WTC11 (cell line): ENCODE data around the gene MYL5. TPM values are rescaled to one million over a fixed set of nuclear protein-coding genes. Genes with fewer than 3 reads are reported as not detected.

ENCODE experiments used
- ATAC-seq: fragments of 200-7000 bp; cut with Tn5 transposase; 2 replicates; pipeline ENCODE4 v1.10.0; 2021; ENCODE audit warnings: mild to moderate bottlenecking, moderate library complexity
- CTCF ChIA-PET: fragments of 300-600 bp; sonication (Branson Sonifier 250); formaldehyde crosslinking; loops from one replicate; lab custom pipeline; 2021; ENCODE audit warnings: antibody characterized with exemption; lab: Charles Lee
- POLR2A ChIA-PET: fragments of 350-600 bp; sonication (Branson Sonifier 250); formaldehyde crosslinking; loops from one replicate; lab custom pipeline; 2021; ENCODE audit warnings: antibody characterized with exemption; lab: Charles Lee
- DNase-seq: peaks from one replicate; pipeline ENCODE4 v3.0.0; 2021; ENCODE audit warnings: low spot score
- H3K27ac Mint-ChIP-seq: 2 replicates; pipeline ENCODE4 v1.8.0; 2021; ENCODE audit warnings: mixed read lengths
- H3K27me3 Mint-ChIP-seq: 2 replicates; pipeline ENCODE4 v1.8.0; 2021; ENCODE audit warnings: low read depth, mild to moderate bottlenecking, moderate library complexity, mixed read lengths
- H3K36me3 Mint-ChIP-seq: 2 replicates; pipeline ENCODE4 v1.8.0; 2021; ENCODE audit warnings: mixed read lengths
- H3K4me1 Mint-ChIP-seq: 2 replicates; pipeline ENCODE4 v1.8.0; 2022; ENCODE audit warnings: mixed read lengths
- H3K4me3 Mint-ChIP-seq: 2 replicates; pipeline ENCODE4 v1.8.0; 2021; ENCODE audit warnings: mild to moderate bottlenecking, moderate library complexity, mixed read lengths
- H3K9me3 Mint-ChIP-seq: 2 replicates; pipeline ENCODE4 v1.8.0; 2021; ENCODE audit warnings: mixed read lengths
- ATF1 ChIP-seq: sonication (generic); formaldehyde crosslinking; IDR thresholded peaks from 2 replicates; pipeline ENCODE4 v1.8.1; 2023; ENCODE audit warnings: mild to moderate bottlenecking, moderate library complexity, missing genetic modification reagents
- CREB1 ChIP-seq: sonication (generic); formaldehyde crosslinking; IDR thresholded peaks from 2 replicates; pipeline ENCODE4 v1.8.0; 2023; ENCODE audit warnings: mild to moderate bottlenecking, missing genetic modification reagents
- ESRRA ChIP-seq: sonication (generic); formaldehyde crosslinking; IDR thresholded peaks from 2 replicates; pipeline ENCODE4 v1.8.1; 2022; ENCODE audit warnings: mild to moderate bottlenecking, missing genetic modification reagents, borderline replicate concordance
- FOXP1 ChIP-seq: sonication (generic); formaldehyde crosslinking; IDR thresholded peaks from 2 replicates; pipeline ENCODE4 v1.8.0; 2022; ENCODE audit warnings: missing genetic modification reagents, mild to moderate bottlenecking, moderate library complexity, borderline replicate concordance
- SMAD3 ChIP-seq: sonication (generic); formaldehyde crosslinking; IDR thresholded peaks from 2 replicates; pipeline ENCODE4 v1.8.0; 2022; ENCODE audit warnings: missing genetic modification reagents, mild to moderate bottlenecking, borderline replicate concordance
- ZNF232 ChIP-seq: sonication (generic); formaldehyde crosslinking; IDR thresholded peaks from 2 replicates; pipeline ENCODE4 v1.8.0; 2022; ENCODE audit warnings: mild to moderate bottlenecking, missing genetic modification reagents
- ZNF671 ChIP-seq: fragments of 250-450 bp; sonication (Bioruptor Pico); IDR thresholded peaks from 2 replicates; pipeline ENCODE4 v1.8.0; 2021; ENCODE audit warnings: mild to moderate bottlenecking
- total RNA-seq: library from RNA; stranded (reverse); gene quantifications from 3 replicates; pipeline ENCODE4 v1.2.3, GENCODE V29; 2021
- TF ChIP-seq, protein P1 (sequence below): sonication (generic); formaldehyde crosslinking; IDR thresholded peaks from 2 replicates; pipeline ENCODE4 v1.8.1; 2022; ENCODE audit warnings: low read depth, missing genetic modification reagents, borderline replicate concordance
- TF ChIP-seq, protein P2 (sequence below): sonication (generic); formaldehyde crosslinking; IDR thresholded peaks from 2 replicates; pipeline ENCODE4 v1.8.1; 2022; ENCODE audit warnings: mild to moderate bottlenecking, missing genetic modification reagents, moderate library complexity, borderline replicate concordance
- TF ChIP-seq, protein P3 (sequence below): fragments of 250-450 bp; sonication (Bioruptor Pico); IDR thresholded peaks from 2 replicates; pipeline ENCODE4 v2.1.2; 2022; ENCODE audit warnings: mild to moderate bottlenecking, moderate library complexity
- TF ChIP-seq, protein P4 (sequence below): sonication (generic); formaldehyde crosslinking; IDR thresholded peaks from 2 replicates; pipeline ENCODE4 v1.8.1; 2023; ENCODE audit warnings: mild to moderate bottlenecking, missing genetic modification reagents, moderate library complexity
- TF ChIP-seq, protein P5 (sequence below): sonication (generic); formaldehyde crosslinking; IDR thresholded peaks from 2 replicates; pipeline ENCODE4 v1.8.0; 2023; ENCODE audit warnings: missing genetic modification reagents, mild to moderate bottlenecking, borderline replicate concordance
- TF ChIP-seq, protein P6 (sequence below): sonication (generic); formaldehyde crosslinking; IDR thresholded peaks from 2 replicates; pipeline ENCODE4 v1.8.0; 2023; ENCODE audit warnings: mild to moderate bottlenecking, missing genetic modification reagents
- TF ChIP-seq, protein P7 (sequence below): sonication (generic); formaldehyde crosslinking; IDR thresholded peaks from 2 replicates; pipeline ENCODE4 v1.8.1; 2022; ENCODE audit warnings: mild to moderate bottlenecking, moderate library complexity, missing genetic modification reagents
- TF ChIP-seq, protein P8 (sequence below): sonication (generic); formaldehyde crosslinking; IDR thresholded peaks from 2 replicates; pipeline ENCODE4 v1.8.0; 2022; ENCODE audit warnings: mild to moderate bottlenecking, missing genetic modification reagents

The MYL5 gene
- total RNA-seq, 1 experiment from 2014 or later = 22.2 TPM

DNA sequence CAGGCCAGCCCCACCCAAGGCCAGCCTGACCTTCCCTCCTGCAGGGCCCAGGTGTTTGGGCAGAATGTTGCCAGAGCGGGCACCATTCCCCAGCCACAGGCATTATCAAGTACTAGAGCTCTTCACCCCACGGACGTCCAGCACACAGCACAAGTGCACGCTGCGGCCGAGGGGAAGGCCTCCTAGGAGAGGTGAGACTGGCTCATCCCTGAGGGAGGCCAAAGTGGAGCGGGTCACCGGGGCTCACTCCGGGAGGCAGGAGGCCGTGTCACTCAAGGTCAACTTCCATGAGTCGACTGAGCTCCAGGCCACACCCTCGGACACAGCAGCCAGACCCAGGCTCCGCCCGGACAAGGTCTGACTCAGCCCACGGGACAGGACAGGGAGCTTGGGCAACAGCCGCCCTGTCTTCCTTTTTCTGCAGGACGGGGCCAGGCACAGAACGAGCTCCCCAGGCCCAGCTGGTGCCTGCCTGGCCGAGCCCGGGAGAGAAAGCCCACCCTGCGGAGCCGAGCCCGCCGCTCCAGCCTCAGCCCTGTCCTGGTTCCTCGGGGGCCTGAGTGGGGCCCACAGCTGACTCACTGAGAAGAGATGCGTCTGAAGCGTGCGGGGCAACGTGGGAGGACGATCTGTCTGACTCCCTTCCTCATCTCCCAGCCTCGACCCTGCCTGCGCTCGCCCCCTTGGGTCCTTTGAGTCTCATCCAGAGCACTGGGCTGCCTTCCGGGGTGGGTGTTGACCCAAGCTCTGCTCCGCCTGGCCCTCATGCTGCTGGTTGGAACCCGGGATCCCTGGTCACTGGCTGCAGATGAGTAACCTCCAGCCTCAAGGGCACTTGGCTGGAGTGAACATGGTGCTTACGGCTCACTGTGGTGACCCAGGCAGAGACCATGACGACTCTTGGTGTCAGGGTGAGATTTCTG, 13.0 kb downstream of the MYL5 start:
- Mint-ChIP-seq H3K36me3 (no peaks in the 10 kb centered on the region), H3K4me3 (no peak overlapping the region), H3K27me3 (peaks cover 5% of the 10 kb centered on the region), H3K4me1 (peaks cover 15% of the 10 kb centered on the region), H3K9me3 (no peaks in the 10 kb centered on the region), H3K27ac (peak overlapping the region; percentile 63; the same call in 1 of the 2 replicates)
- POLR2A ChIA-PET = no interaction called here
- TF ChIP-seq, protein P1, sequence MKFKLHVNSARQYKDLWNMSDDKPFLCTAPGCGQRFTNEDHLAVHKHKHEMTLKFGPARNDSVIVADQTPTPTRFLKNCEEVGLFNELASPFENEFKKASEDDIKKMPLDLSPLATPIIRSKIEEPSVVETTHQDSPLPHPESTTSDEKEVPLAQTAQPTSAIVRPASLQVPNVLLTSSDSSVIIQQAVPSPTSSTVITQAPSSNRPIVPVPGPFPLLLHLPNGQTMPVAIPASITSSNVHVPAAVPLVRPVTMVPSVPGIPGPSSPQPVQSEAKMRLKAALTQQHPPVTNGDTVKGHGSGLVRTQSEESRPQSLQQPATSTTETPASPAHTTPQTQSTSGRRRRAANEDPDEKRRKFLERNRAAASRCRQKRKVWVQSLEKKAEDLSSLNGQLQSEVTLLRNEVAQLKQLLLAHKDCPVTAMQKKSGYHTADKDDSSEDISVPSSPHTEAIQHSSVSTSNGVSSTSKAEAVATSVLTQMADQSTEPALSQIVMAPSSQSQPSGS (CRISPR knock-in tag) = no peak
- TF ChIP-seq ZNF671 (CRISPR knock-in tag) (no peak), ESRRA (CRISPR knock-in tag) (no peak), ATF1 (CRISPR knock-in tag) (no peak)
- TF ChIP-seq, protein P2, sequence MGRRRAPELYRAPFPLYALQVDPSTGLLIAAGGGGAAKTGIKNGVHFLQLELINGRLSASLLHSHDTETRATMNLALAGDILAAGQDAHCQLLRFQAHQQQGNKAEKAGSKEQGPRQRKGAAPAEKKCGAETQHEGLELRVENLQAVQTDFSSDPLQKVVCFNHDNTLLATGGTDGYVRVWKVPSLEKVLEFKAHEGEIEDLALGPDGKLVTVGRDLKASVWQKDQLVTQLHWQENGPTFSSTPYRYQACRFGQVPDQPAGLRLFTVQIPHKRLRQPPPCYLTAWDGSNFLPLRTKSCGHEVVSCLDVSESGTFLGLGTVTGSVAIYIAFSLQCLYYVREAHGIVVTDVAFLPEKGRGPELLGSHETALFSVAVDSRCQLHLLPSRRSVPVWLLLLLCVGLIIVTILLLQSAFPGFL (CRISPR knock-in tag) = no peak
- TF ChIP-seq, protein P3, sequence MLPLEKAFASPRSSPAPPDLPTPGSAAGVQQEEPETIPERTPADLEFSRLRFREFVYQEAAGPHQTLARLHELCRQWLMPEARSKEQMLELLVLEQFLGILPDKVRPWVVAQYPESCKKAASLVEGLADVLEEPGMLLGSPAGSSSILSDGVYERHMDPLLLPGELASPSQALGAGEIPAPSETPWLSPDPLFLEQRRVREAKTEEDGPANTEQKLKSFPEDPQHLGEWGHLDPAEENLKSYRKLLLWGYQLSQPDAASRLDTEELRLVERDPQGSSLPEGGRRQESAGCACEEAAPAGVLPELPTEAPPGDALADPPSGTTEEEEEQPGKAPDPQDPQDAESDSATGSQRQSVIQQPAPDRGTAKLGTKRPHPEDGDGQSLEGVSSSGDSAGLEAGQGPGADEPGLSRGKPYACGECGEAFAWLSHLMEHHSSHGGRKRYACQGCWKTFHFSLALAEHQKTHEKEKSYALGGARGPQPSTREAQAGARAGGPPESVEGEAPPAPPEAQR (CRISPR knock-in tag) = no peak
- CTCF ChIA-PET = interaction anchor here (0.8 to 1.9 kb wide), 5 partner anchors 13 to 126 kb away, joined by 3 to 6 read pairs (median 4); no protein-coding TSS in a partner anchor
- ATAC-seq (no peak; the same call in 1 of the 2 replicates), DNase-seq (no peak)

DNA sequence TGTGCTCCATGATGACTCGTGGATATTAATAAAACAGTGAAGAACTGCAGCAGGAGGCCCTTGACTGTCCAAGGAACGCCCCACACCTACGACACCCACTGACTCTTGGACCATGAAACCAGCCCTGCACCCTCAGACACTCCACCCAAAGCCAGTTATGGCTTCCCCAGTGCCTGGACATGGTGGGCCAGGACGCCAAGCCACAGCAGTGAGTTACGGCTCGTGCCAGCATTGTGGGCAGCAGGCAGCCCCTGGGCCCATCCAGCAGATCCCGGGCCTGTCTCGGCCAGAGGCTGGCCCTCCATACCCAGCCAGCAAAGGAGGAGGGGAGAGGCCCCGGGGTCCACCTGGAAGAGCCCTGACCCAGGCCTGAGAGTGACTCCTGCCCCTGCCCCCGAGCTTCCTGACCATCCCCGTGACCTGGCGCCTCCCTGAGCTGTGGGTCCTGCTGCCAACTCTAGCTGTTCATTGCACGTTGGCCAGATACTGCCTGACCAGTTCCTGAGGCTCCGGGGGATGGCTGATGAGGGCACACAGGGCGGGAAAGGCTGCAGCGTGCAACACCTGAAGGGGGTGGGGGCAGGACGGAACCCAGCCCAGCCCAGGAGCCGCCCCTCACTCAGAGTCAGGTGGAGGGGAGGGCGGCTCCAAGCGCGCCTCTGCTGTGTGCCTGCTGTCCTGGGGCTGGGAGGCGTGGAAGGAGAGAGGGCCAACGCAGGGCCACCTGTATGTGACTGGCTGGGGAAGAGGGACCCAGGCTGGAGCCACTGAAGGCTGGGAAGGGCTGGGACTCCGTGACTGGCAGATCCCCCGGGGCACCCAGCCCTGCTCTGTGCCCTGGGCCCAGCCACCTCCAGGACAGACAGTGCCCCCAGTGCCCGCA, 13.9 kb downstream of the MYL5 start:
- Mint-ChIP-seq H3K4me3 (peak overlapping the region; percentile 47), H3K9me3 (no peaks in the 10 kb centered on the region), H3K27me3 (peaks cover 5% of the 10 kb centered on the region), H3K27ac (no peak overlapping the region), H3K4me1 (peaks cover 24% of the 10 kb centered on the region), H3K36me3 (no peaks in the 10 kb centered on the region)
- DNase-seq = peak; percentile 71
- ChIA-PET POLR2A (no interaction called here), CTCF (interaction anchor here (1.9 kb wide), 1 partner anchor 12 kb away, joined by 6 read pairs; no protein-coding TSS in a partner anchor)
- peak; percentile 62 for ATAC-seq
- TF ChIP-seq ZNF232 (peak; percentile 62; the same call in 1 of the 2 replicates), FOXP1 (CRISPR knock-in tag) (0 out of 2 replicates have a peak, but pooled peaks have one; percentile 39), CREB1 (CRISPR knock-in tag) (peak; percentile 60; the same call in 1 of the 2 replicates), SMAD3 (peak; percentile 50; the same call in 1 of the 2 replicates)
- TF ChIP-seq, protein P4, sequence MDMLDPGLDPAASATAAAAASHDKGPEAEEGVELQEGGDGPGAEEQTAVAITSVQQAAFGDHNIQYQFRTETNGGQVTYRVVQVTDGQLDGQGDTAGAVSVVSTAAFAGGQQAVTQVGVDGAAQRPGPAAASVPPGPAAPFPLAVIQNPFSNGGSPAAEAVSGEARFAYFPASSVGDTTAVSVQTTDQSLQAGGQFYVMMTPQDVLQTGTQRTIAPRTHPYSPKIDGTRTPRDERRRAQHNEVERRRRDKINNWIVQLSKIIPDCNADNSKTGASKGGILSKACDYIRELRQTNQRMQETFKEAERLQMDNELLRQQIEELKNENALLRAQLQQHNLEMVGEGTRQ (CRISPR knock-in tag) = peak; percentile 45; the same call in 1 of the 2 replicates
- TF ChIP-seq, protein P5, sequence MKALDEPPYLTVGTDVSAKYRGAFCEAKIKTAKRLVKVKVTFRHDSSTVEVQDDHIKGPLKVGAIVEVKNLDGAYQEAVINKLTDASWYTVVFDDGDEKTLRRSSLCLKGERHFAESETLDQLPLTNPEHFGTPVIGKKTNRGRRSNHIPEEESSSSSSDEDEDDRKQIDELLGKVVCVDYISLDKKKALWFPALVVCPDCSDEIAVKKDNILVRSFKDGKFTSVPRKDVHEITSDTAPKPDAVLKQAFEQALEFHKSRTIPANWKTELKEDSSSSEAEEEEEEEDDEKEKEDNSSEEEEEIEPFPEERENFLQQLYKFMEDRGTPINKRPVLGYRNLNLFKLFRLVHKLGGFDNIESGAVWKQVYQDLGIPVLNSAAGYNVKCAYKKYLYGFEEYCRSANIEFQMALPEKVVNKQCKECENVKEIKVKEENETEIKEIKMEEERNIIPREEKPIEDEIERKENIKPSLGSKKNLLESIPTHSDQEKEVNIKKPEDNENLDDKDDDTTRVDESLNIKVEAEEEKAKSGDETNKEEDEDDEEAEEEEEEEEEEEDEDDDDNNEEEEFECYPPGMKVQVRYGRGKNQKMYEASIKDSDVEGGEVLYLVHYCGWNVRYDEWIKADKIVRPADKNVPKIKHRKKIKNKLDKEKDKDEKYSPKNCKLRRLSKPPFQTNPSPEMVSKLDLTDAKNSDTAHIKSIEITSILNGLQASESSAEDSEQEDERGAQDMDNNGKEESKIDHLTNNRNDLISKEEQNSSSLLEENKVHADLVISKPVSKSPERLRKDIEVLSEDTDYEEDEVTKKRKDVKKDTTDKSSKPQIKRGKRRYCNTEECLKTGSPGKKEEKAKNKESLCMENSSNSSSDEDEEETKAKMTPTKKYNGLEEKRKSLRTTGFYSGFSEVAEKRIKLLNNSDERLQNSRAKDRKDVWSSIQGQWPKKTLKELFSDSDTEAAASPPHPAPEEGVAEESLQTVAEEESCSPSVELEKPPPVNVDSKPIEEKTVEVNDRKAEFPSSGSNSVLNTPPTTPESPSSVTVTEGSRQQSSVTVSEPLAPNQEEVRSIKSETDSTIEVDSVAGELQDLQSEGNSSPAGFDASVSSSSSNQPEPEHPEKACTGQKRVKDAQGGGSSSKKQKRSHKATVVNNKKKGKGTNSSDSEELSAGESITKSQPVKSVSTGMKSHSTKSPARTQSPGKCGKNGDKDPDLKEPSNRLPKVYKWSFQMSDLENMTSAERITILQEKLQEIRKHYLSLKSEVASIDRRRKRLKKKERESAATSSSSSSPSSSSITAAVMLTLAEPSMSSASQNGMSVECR (CRISPR knock-in tag) = peak; percentile 73; the same call in 1 of the 2 replicates
- TF ChIP-seq, protein P6, sequence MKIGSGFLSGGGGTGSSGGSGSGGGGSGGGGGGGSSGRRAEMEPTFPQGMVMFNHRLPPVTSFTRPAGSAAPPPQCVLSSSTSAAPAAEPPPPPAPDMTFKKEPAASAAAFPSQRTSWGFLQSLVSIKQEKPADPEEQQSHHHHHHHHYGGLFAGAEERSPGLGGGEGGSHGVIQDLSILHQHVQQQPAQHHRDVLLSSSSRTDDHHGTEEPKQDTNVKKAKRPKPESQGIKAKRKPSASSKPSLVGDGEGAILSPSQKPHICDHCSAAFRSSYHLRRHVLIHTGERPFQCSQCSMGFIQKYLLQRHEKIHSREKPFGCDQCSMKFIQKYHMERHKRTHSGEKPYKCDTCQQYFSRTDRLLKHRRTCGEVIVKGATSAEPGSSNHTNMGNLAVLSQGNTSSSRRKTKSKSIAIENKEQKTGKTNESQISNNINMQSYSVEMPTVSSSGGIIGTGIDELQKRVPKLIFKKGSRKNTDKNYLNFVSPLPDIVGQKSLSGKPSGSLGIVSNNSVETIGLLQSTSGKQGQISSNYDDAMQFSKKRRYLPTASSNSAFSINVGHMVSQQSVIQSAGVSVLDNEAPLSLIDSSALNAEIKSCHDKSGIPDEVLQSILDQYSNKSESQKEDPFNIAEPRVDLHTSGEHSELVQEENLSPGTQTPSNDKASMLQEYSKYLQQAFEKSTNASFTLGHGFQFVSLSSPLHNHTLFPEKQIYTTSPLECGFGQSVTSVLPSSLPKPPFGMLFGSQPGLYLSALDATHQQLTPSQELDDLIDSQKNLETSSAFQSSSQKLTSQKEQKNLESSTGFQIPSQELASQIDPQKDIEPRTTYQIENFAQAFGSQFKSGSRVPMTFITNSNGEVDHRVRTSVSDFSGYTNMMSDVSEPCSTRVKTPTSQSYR (CRISPR knock-in tag) = 0 out of 2 replicates have a peak, but pooled peaks have one; percentile 73
- TF ChIP-seq, protein P7, sequence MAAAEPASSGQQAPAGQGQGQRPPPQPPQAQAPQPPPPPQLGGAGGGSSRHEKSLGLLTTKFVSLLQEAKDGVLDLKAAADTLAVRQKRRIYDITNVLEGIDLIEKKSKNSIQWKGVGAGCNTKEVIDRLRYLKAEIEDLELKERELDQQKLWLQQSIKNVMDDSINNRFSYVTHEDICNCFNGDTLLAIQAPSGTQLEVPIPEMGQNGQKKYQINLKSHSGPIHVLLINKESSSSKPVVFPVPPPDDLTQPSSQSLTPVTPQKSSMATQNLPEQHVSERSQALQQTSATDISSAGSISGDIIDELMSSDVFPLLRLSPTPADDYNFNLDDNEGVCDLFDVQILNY (CRISPR knock-in tag) = 0 out of 2 replicates have a peak, but pooled peaks have one; percentile 57
- TF ChIP-seq, protein P8, sequence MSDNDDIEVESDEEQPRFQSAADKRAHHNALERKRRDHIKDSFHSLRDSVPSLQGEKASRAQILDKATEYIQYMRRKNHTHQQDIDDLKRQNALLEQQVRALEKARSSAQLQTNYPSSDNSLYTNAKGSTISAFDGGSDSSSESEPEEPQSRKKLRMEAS = peak; percentile 98
